GM19324 (cell line): Measurements from ENCODE around the gene RAB27A.
"Not testable (repeated sequence)": the region's sequence is repeated elsewhere in the genome, so short reads cannot be mapped to it uniquely, and the experiment has no call there.

ENCODE experiments used
- ATAC-seq: cut with Tn5 transposase; IDR thresholded peaks from one replicate; pipeline ENCODE4 v1.9.1; 2021; ENCODE audit warnings: mild to moderate bottlenecking, moderate library complexity; ENCODE audit not compliant: unreplicated experiment, low FRiP score

RAB27A gene

DNA sequence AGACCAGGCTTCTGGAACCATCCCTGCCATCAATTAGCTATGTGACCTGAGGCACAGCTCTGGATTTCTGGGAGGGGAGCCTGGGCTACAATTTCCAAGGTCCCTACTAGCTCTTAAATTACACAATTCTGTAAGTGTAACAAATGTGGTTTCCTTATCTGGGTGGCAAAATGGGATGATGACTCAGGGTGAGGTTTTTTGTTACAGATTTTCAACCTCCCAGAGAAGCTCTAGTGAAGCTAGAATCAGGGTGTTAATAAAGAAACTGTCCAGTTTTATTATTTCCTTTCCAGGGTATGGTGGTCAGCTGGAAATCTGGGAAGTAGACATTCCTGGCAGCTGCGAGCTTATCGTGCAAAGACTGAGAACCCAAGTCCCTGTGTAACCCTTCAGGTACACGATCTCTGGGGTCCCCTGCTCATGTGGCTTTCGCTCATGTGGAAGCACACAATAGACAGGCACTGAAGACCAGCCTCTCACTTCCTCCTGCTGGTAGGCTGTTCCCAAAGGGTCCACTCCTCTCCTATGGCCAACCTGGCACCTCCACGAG, 7.3 kb downstream of the RAB27A start:
- no peak for ATAC-seq

- no peak for ATAC-seq
Observed at GRCh38 chr15:55281517-55282228, 7.9 kb downstream of the RAB27A start.

DNA sequence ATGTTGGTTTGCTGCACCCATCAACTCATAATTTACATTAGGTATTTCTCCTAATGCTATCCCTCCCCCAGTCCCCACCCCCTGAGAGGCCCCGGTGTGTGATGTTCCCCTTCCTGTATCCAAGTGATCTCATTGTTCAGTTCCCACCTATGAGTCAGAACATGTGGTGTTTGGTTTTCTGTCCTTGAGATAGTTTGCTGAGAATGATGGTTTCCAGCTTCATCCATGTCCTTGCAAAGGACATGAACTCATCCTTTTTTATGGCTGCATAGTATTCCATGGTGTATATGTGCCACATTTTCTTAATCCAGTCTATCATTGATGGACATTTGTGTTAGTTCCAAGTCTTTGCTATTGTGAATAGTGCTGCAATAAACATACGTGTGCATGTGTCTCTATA, 9.0 kb downstream of the RAB27A start:
- ATAC-seq, result not testable (repeated sequence)

DNA sequence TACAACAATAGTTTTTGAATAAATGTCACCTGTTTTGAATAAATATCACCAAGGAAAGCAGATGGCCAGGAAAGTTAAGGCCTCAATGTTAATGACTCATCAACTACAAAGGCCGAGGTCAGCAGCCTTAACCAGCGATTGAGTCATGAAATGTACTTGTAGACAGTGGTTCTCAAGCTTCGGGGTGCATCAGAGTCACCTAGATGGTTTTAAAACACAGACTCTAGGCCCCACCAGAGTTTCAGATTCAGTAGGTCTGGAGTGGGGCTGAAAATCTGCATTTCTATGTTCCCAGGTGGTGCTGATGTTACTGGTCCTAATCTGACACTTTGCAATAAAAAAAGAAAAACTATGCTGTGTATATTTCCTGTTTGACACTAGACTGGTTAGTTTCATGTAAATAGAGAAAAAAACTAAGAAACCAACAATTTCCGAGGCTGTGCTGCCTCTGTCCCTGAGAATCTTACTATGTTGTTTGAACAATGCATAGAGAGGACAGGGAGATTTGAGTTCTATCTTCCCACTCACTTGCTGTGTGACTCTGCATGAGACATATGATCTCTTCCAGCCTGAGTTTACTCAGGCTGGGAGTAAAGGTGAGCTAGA, 9.8 kb downstream of the RAB27A start:
- peak; percentile 92 for ATAC-seq

GRCh38 chr15:55279100-55279745, 10.4 kb downstream of the RAB27A start:
- no peak for ATAC-seq

DNA sequence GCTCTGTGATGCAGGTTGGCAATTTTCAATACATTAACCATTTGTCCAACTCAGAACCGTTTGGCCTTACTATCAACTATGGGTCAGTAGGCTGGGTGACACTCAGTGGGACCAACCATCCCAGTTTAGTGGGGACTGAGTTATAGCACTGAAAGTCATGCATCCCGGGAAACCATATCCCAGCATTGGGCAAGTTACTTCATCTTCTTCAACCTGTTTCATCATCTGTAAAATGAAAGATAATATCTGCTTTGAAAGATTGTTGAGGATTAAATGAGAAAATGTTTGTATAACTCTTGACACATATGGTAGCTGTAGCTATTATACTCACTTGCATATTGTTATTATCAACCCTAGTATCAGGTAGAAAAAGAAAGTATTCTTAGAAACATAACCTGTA, 11.9 kb downstream of the RAB27A start:
- ATAC-seq, result no peak

DNA sequence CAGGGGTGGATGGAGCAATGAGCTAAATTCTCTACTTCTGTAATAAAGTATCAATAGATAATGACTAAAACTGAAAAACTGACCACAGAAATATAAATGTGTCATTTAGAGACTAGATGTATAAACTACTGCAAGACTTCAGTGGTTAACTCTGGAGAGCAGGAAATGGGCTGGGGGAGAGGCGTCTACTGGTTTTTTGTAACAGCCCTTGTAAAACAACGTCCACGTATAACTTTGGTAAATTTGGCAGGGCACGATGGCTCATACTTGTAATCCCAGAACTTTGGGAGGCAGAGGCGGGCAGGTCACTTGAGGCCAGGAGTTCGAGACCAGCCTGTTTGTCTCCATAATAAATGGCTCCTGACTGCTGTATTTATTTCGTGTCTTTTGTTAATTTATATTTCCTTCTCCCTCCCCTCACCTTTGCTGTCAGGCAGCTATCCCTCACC, 12.5 kb downstream of the RAB27A start:
- ATAC-seq, result peak; percentile 25

- no peak for ATAC-seq
Observed at GRCh38 chr15:55276324-55276723, 13.3 kb downstream of the RAB27A start.

- no peak for ATAC-seq
Observed at GRCh38 chr15:55270291-55270690, 19.3 kb downstream of the RAB27A start.

- ATAC-seq, result no peak
Observed at GRCh38 chr15:55268176-55268695, 21.4 kb downstream of the RAB27A start.

- ATAC-seq, result peak; percentile 88
Observed at GRCh38 chr15:55267401-55268175, 22.0 kb downstream of the RAB27A start.

DNA sequence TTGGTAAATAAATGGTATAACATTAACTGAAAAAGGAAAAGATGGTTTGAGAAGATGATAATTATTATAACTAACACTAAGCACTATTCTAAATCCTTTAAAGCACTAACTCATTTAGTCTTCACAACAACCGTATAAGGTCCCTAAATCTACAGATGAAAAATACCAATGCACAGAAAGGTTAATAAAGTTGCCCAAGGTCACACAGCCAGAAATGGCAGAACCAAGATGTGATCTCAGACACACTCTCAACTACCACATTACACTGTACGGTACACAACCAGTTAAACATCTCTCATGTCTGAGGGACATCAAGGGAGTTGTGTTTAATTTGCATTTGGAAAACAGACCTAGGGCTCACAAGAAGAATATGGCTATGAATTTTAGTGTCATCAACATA, 23.1 kb downstream of the RAB27A start:
- no peak for ATAC-seq

DNA sequence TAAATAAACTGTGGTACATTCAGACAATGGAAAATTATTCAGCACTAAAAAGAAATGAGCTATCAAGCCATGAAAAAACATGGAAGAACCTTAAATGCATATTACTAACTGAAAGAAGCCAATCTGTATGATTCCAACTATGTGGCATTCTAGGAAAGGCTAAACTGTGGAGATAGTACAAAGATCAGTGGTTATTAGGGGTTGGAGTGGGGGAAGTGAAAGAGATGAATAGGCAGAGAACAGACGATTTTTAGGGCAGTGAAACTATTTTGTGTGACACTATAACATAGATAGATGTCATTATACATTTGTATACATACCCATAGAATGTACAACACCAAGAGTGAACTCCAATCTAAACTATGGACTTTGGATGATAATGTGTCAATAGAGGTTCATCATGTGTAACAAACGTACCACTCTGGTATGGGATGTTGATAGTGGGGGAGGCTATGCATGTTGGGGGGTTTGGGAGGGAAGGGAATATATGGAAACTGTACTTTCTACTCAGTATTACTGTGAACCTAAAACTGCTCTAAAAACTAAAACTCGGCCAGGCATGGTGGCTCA, 29.0 kb downstream of the RAB27A start:
- no peak for ATAC-seq

- ATAC-seq, result no peak
Observed at GRCh38 chr15:55257938-55258337, 31.7 kb downstream of the RAB27A start.

GRCh38 chr15:55257012-55257670, 32.5 kb downstream of the RAB27A start:
- no peak for ATAC-seq

DNA sequence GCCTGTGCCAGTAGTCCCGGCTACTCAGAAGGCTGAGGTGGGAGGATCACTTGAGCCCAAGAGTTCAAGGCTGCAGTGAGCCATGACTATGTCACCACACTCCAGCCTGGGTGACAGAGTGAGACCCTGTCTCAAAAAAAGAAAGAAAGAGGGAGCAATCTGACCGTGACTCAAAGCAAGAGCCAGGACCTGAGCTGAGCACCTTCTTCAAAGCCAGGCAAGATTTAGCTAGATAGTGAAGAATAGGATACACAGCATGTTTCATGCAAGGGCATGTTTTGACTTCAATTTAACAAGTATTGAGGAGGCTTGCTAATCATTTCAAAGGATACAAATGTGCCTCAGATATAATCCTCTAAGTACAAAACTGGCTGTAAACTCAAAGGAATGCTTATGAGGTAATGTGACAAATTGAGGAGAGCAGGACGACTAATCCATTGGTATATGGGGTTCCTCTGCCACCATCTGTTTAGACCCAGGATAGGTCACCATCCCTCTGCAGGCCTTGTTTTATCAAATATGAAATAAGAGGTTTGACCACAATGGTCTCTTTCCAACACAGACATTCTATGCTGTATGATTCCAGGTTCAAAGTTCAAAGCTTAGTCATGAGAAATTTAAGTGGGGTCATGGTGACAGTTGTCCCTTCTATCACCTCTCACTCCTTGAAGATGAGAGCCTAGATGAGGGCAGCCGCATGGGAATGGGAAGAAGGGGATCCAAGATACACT, 33.2 kb downstream of the RAB27A start:
- peak; percentile 14 for ATAC-seq

DNA sequence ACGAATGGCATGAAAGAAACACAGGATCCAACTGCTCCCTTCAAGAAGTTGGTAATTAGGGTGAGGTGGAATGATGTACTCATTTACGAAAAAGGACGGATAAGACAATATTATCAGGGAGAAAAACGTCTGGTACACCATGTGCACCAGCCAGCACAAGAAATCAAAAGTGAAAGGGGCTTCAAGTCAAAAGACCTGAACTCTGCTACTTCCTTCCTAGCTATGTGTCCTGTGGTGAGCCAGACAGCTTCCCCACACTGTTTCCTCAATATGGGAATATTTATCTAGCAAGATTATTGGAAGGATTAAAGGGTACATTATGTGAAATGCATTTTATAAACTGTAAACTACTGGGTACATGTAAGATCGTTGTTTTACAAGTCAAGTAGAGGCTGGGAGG, 33.9 kb downstream of the RAB27A start:
- ATAC-seq, result peak; percentile 58

GRCh38 chr15:55254916-55255679, 34.5 kb downstream of the RAB27A start:
- ATAC-seq, result no peak
